NCI-H748 treated with DMSO at 0.1 percent for 48 hours (cell line): ENCODE data around the gene ATP9A.

Experiments
- DNase-seq: peaks from one replicate; lab custom pipeline; 2025; lab: John Stamatoyannopoulos, UW

The ATP9A gene

DNA sequence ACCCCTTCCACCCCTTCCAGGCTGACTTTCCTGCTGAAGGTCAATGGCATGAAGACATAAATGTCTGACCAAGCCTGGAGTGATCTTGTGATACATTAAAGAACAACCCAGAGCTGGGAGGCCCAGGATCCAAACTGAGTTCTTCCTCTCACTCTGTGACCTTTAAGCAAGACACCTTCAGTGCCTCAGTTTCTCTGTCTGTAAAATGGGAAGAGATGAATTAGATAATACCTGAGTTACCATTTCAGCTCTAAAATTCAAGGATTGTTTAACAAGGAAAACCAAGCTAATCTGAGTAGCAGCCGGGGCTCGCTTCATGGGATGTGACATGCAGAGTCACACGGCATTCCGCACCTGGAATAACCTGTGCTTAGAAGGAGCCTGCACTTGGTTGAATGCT lies 218.7 kb downstream of the ATP9A start:
- no peak for DNase-seq

- DNase-seq: no peak
Measured at GRCh38 chr20:51547951-51548350, 220.2 kb downstream of the ATP9A start.
